B cell (primary cell): ENCODE data around the gene VILL.

Experiments
- EZH2 ChIP-seq: IDR thresholded peaks from 2 replicates; pipeline ENCODE4 v1.6.1; 2012; ENCODE audit warnings: borderline replicate concordance, low read depth, mild to moderate bottlenecking, moderate library complexity, low read length; ENCODE audit not compliant: insufficient read depth, poor library complexity, severe bottlenecking
- TF ChIP-seq, protein P1 (sequence below): fragments of 200-600 bp; IDR thresholded peaks from one replicate; pipeline ENCODE4 v1.8.0; 2022; ENCODE audit warnings: antibody characterized with exemption, mild to moderate bottlenecking

DNA sequence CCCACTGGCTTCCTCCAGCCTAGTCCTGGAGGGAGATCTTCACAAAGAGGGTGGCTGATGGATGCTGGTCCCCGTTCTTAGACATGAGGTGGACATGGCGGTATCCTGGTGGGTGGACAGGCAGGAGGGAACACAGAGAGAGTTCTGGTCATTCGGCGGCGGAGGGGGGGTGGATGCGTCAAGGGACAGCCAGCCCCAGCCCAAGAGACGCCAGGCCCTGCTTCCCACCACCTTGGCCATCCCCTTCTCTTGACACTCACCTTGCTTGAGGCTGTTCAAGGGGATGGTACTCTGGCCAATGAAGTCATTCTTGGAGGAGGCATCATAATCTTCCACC is 17.1 kb downstream of the VILL start:
- TF ChIP-seq, protein P1, sequence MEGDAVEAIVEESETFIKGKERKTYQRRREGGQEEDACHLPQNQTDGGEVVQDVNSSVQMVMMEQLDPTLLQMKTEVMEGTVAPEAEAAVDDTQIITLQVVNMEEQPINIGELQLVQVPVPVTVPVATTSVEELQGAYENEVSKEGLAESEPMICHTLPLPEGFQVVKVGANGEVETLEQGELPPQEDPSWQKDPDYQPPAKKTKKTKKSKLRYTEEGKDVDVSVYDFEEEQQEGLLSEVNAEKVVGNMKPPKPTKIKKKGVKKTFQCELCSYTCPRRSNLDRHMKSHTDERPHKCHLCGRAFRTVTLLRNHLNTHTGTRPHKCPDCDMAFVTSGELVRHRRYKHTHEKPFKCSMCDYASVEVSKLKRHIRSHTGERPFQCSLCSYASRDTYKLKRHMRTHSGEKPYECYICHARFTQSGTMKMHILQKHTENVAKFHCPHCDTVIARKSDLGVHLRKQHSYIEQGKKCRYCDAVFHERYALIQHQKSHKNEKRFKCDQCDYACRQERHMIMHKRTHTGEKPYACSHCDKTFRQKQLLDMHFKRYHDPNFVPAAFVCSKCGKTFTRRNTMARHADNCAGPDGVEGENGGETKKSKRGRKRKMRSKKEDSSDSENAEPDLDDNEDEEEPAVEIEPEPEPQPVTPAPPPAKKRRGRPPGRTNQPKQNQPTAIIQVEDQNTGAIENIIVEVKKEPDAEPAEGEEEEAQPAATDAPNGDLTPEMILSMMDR: no peak
- TF ChIP-seq EZH2: no peak
